GM21723 (cell line): ENCODE results near the gene NAT16.
A peak's percentile ranks its signal among the peaks of the same experiment; 100 is the strongest.
"Not testable (repeated sequence)": the region's sequence is repeated elsewhere in the genome, so short reads cannot be mapped to it uniquely, and the experiment has no call there.

Source experiments
- ATAC-seq: cut with Tn5 transposase; IDR thresholded peaks from one replicate; pipeline ENCODE4 v1.9.1; 2021; ENCODE audit warnings: mild to moderate bottlenecking, moderate library complexity; ENCODE audit not compliant: unreplicated experiment

Gene NAT16

DNA sequence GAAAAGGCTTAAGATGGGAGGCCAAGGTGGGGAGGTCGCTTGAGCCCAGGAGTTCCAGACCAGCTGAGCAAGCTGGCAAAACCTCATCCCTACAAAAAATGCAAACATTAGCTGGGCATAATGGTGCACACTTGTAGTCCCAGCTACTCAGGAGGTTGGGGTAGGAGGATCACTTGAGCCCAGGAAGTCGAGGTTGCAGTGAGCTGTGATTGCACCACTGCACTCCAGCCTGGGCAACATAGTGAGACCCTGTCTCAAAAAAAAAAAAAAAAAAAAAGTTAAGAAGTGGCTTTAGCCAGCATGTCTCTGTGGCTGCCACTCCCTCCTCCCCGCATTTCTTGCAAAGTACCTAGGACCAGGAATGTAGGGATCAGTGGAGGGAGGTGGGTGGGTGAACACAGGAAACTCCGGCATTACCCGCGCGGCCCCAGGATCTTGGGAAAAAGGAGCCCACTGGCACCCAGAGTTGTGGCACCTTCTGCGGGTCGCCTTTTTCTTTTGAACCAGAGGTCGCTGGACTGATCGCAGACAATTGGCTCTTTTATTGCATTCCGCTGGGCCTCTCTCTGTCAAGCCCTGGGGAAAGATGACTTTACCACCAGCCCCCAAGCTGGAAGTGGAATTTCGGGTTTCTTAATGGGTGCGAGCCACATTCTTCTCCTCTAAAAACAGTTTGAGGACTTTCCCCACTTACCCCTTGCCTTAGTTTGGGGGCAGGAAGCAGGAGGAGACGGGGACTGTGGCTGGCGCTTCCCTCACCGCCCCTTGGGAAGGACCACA is 18.2 kb downstream of the NAT16 start:
- no peak for ATAC-seq

GRCh38 chr7:101160910-101161309 is 19.2 kb downstream of the NAT16 start:
- ATAC-seq: no peak

DNA sequence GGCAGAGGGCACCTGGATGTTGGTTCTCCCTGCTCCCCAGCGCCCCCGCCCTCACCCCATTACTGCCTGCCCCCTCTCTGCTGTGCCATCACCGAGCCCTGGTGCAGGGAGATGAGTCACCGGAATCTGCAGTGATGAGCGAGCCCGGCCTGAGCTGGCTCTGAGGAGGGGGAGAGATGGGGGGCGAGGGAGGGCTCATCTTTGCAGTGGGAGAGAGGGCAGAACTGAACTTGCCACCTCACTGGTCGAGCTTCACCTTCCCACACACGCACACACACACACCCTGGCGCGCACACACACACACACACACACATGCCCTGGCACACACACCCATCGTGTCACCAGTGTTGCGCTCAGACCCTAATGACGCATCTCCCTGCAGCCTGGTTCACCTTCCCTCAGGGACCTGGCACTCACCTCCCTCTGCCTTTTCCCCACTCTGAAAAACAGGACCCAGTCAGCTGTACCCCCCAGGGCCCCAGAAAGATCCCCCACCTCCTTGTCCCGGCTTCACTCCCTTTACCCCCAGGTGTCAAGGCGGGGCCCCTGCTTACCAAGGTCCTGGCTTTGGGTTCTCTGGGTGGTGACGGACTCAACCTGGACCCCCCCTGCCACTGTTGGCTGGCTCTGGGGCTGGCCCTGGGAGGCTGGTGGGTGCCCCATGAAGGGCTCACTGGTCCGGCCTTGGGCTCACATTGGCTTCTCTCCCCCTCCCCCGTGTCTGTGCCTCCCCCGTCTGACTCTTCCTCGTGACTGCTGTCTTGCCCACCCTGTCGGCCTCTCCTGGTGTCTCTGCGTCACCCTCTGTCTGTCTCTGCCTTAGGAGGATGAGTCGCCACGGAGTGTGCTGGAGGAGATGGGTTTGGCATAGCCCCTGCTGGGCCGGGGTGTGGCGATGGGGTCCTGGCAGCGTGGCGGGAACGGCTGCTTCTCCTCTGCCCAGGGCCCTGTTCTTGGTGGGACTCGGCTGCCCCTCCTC is 20.1 kb downstream of the NAT16 start:
- no peak for ATAC-seq

GRCh38 chr7:101156866-101157589 is 23.1 kb downstream of the NAT16 start:
- no peak for ATAC-seq

GRCh38 chr7:101156277-101156676 is 23.8 kb downstream of the NAT16 start:
- ATAC-seq: no peak

DNA sequence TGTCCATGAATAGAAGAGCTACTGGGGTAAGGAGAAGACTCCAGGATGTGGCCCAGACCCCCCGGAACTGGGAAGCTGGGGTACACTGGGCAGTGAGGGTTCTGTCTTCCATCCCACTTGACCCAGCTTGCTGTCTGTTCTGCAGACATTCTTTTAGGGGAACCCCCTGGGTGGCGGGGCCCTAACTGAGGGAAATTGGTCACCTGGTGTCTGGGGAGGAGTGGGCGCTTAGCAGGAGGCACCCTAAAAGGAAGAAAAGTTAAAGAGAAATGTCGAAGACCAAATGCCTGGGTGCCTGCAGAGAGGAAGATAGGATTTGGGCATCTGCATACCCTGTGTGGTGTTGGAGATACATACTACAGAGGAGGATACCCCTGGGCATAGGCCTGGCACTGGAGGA is 24.8 kb downstream of the NAT16 start:
- no peak for ATAC-seq

DNA sequence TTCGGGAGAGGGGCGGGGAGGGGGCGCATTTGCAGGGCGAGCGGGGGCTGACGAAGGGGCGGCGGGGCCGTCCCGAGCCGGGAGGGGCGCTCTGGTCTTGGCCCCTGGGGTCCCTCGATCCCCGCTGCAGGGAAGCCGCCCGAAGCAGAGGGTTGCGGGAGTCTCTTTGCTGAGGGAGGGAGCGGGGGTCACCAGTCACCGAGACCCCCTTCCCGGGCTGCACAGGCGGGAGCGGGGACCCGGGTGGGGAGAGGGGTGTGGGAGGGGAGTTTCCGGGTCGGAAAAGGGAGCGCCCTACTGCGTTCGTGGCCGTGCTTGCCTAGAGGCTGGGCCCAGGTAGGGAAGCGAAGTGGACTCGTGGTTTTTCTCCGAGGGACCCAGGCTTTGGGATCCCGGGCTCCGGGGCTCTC is 25.4 kb downstream of the NAT16 start:
- ATAC-seq: peak; percentile 44

DNA sequence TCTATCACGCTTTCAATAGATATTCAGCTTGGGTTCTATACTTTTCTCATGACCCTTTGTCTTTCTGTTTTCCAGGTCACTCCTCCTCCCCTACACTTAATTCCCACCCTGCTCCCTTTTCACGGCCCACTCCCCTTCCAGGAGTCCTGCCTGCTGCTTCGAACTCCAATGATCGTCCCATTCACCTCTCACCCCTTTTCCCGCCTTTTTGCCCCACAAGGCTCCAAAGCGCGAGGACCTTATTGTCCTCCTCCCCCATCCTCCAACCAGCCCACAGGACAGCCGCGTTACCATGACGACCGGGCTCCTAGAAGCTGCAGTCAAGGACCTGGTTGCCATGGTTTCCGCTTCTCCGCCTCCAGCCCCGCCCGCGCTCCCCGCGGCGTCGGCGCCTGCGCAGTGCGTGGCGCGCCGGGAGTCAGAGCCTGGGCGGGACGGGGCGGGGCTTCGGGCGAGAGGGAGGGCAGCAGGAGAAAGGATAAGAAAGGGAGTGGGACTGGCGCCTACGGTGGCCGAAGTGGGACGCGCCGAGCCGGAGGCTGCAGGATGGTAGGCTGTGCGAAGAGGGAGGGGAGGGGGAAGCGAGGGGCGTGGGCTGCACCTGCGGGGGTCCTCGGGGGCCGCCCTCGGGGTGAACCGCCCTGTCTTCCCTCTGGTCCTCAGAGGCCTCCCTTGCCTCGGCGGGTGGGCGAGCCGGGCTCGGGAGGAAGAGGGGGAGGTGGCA is 26.0 kb downstream of the NAT16 start, which contains the start of gene AP1S1:
Gene AP1S1, plus strand, starts transcription at position 508 of the 724 bp plus-strand sequence. Its CDS starts 39 bp downstream, at position 547.
- peak; percentile 74 for ATAC-seq

DNA sequence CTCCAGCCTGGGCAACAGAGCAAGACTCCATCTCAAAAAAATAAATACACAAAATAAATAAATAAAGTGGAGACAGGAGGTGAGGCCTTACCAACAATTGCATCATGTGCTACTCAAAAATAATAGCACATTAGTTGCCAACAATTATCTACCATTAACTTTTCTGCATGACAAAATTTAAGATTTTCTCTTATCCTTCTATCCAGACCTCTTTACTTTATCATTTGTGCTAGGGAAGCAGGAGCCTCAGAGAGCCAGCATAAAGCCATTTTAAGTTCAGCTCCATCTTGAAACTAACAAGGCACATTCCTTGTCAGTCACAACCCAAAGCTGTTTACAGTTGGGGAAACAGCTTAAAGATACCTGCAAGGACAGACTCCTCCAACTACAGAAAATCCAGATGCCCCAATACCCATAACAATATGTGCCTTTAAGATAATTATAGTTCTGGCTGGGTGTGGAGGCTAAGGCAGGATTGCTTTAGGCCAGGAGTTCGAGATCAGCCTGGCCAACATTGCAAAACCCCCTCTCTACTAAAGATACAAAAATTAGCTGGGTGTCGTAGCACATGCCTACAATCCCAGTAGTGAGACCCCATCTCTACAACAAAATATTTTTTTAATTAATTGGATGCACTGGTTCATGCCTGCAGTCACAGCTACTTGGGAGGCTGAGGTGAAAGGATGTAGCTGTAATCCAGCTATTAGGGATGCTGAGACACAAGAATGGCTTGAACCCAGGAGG is 28.0 kb downstream of the NAT16 start:
- no peak for ATAC-seq

DNA sequence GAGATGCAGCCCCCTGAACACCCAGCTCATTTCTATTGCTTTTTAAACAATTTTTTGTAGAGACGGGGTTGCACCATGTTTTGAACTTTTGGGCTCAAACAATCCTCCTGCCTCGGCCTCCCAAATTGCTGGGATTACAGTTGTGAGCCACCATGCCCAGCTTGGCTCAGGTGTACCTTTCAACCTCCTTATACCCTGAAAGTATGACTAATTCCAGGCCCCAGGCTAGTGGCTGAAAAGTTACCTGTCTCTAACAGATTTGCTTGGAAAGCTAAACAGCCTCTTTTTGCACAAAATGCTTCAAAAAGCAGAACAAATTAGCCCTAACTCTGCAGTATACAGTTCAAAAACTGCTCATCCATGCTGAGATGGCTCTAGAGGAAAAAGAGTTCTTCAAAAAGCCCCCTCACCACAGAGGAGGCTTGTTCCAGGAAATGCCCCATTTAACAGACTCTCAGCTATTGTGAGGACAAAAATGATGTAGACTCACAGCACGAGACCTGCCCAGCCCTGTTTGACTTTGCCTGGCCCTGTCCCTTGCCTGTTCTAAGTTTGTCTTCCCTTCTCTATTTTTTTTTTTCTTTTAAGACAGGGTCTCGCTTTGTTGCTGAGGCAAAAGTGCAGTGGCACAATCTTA is 39.2 kb downstream of the NAT16 start:
- ATAC-seq: no peak

GRCh38 chr7:101140339-101140699 is 39.8 kb downstream of the NAT16 start:
- no peak for ATAC-seq

DNA sequence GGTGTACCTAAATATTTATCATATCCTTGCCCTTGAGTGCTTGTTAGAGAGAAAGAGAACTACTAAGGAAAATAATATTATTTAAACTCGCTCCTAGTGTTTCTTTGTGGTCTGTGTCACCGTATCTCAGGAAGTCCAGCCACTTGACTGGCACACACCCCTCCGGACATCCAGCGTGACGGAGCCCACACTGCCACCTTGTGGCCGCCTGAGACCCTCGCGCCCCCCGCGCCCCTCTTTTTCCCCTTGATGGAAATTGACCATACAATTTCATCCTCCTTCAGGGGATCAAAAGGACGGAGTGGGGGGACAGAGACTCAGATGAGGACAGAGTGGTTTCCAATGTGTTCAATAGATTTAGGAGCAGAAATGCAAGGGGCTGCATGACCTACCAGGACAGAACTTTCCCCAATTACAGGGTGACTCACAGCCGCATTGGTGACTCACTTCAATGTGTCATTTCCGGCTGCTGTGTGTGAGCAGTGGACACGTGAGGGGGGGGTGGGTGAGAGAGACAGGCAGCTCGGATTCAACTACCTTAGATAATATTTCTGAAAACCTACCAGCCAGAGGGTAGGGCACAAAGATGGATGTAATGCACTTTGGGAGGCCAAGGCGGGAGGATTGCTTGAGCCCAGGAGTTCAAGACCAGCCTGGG is 41.8 kb downstream of the NAT16 start:
- peak; percentile 71 for ATAC-seq

DNA sequence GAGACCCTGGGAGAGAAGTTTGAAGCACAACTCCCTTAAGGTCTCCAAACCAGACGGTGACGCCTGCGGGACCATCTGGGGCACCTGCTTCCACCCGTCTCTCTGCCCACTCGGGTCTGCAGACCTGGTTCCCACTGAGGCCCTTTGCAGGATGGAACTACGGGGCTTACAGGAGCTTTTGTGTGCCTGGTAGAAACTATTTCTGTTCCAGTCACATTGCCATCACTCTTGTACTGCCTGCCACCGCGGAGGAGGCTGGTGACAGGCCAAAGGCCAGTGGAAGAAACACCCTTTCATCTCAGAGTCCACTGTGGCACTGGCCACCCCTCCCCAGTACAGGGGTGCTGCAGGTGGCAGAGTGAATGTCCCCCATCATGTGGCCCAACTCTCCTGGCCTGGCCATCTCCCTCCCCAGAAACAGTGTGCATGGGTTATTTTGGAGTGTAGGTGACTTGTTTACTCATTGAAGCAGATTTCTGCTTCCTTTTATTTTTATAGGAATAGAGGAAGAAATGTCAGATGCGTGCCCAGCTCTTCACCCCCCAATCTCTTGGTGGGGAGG is 42.4 kb downstream of the NAT16 start:
- ATAC-seq: peak; percentile 22

- ATAC-seq: no peak
Observed at GRCh38 chr7:101134399-101134980, 45.6 kb downstream of the NAT16 start.

DNA sequence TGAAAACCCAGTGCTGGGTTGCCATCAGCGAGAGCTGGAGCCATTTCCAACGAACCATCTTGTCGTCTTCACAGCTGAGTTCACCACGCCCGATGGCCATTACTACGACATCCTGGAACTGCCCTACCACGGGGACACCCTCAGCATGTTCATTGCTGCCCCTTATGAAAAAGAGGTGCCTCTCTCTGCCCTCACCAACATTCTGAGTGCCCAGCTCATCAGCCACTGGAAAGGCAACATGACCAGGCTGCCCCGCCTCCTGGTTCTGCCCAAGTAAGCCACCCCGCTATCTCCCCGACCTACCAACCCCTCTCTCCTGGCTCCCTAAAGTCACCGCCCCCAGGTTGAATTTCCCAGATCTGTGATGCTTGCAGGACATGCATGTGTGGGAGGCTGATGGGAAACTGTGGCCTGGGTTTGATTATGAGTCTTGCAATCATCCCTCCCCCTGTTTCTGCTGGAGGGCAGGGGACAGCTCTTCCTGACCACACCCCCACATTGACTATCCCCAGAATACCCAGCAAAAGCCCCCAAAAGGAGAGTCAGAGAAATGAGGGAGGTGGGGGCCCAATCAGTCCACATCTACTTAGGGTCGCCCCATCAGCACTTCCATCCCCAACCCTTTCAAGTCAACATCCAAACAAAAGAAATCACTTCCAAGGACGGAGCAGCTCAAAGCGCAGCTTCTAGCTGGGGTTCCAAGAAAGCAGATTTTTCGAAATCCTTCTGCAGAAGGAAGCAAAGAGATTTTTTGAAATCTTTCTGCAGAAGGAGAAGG is 46.3 kb downstream of the NAT16 start:
- no peak for ATAC-seq

GRCh38 chr7:101132626-101133600 is 47.2 kb downstream of the NAT16 start:
- ATAC-seq: not testable (repeated sequence)
